SK-N-MC (cell line): ENCODE results near the gene RMND1.

Experiments
- EZH2 ChIP-seq: fragments of 200-600 bp; sonication (generic); IDR thresholded peaks from one replicate; pipeline ENCODE4 v1.6.1; 2017; ENCODE audit warnings: antibody characterized with exemption
- POLR2AphosphoS5 ChIP-seq: IDR thresholded peaks from 2 replicates; pipeline ENCODE4 v1.6.1; 2012; ENCODE audit warnings: mild to moderate bottlenecking, low read depth, low read length, borderline replicate concordance

DNA sequence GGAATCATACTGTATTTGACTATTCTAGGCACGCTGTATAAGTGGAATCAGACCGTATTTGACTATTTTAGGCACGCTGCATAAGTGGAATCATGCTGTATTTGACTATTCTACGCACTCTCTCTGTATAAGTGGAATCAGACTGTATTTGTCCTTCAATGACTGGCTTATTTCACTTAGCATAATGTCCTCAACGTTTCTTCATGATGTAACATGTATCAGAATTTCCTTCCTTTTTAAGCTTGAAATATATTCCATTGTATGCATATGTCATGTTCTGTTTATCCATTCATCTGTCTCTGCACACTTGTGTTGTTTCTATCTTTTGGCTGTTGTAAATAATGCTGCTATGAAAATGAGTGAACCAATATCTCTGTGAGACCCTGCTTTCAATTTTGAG is 47.6 kb upstream of the RMND1 start:
- TF ChIP-seq POLR2AphosphoS5 (no peak), EZH2 (no peak)
